Measurements from ENCODE around the gene NRXN2.
"Not testable (repeated sequence)": the region's sequence is repeated elsewhere in the genome, so short reads cannot be mapped to it uniquely, and the experiment has no call there.

The NRXN2 gene

GRCh38 chr11:64564947-64565889 is 157.8 kb downstream of the NRXN2 start:
- DNase-seq (ENCODE audit: low read depth): no peak

- DNase-seq (ENCODE audit: low read depth): no peak
Measured at GRCh38 chr11:64564419-64564818, 158.6 kb downstream of the NRXN2 start.

- DNase-seq (ENCODE audit: low read depth): no peak
Measured at GRCh38 chr11:64563966-64564365, 159.0 kb downstream of the NRXN2 start.

GRCh38 chr11:64562723-64563351 is 160.2 kb downstream of the NRXN2 start:
- no peak for DNase-seq (ENCODE audit: low read depth)

- no peak for DNase-seq (ENCODE audit: low read depth)
Measured at GRCh38 chr11:64561984-64562722, 160.8 kb downstream of the NRXN2 start.

GRCh38 chr11:64561429-64561828 is 161.6 kb downstream of the NRXN2 start:
- not testable (repeated sequence) for DNase-seq (ENCODE audit: low read depth)

GRCh38 chr11:64560941-64561340 is 162.1 kb downstream of the NRXN2 start:
- DNase-seq (ENCODE audit: low read depth): no peak

GRCh38 chr11:64560139-64560771 is 162.7 kb downstream of the NRXN2 start:
- no peak for DNase-seq (ENCODE audit: low read depth)

- no peak for DNase-seq (ENCODE audit: low read depth)
Measured at GRCh38 chr11:64559351-64560138, 163.5 kb downstream of the NRXN2 start.

- no peak for DNase-seq (ENCODE audit: low read depth)
Measured at GRCh38 chr11:64558869-64559268, 164.1 kb downstream of the NRXN2 start.

GRCh38 chr11:64558065-64558745 is 164.8 kb downstream of the NRXN2 start:
- DNase-seq (ENCODE audit: low read depth): no peak

GRCh38 chr11:64556721-64557250 is 166.2 kb downstream of the NRXN2 start:
- no peak for DNase-seq (ENCODE audit: low read depth)

All from EH (cell line).